Activated gamma-delta T cell treated with Interleukin-2 at 50 U/mL for 16 hours (primary cell): ENCODE measurements around the gene SDK2.
A peak's percentile ranks its signal among the peaks of the same experiment; 100 is the strongest.

Source experiments
- DNase-seq: peaks from one replicate; pipeline ENCODE4 v3.0.0-alpha.2; 2020

The SDK2 gene

GRCh38 chr17:73652886-73653480 lies 8.7 kb upstream of the SDK2 start:
- DNase-seq, result no peak

- no peak for DNase-seq
Measured at GRCh38 chr17:73650617-73651200, 6.5 kb upstream of the SDK2 start.

GRCh38 chr17:73650140-73650539 lies 5.9 kb upstream of the SDK2 start:
- no peak for DNase-seq

- DNase-seq, result no peak
Measured at GRCh38 chr17:73648974-73649373, 4.7 kb upstream of the SDK2 start.

GRCh38 chr17:73648543-73648820 lies 4.2 kb upstream of the SDK2 start:
- DNase-seq, result no peak

- no peak for DNase-seq
Measured at GRCh38 chr17:73647772-73648542, 3.7 kb upstream of the SDK2 start.

GRCh38 chr17:73647301-73647695 lies 3.1 kb upstream of the SDK2 start:
- no peak for DNase-seq

- peak; percentile 25 for DNase-seq
Measured at GRCh38 chr17:73646409-73647300, 2.4 kb upstream of the SDK2 start.

GRCh38 chr17:73645050-73645871 lies 1.0 kb upstream of the SDK2 start:
- peak; percentile 37 for DNase-seq

GRCh38 chr17:73643852-73644144 lies 447 bp downstream of the SDK2 start:
- DNase-seq, result no peak

- peak; percentile 22 for DNase-seq
Measured at GRCh38 chr17:73643001-73643851, 1.0 kb downstream of the SDK2 start.

GRCh38 chr17:73642659-73643000 lies 1.6 kb downstream of the SDK2 start:
- DNase-seq, result no peak

GRCh38 chr17:73641826-73642600 lies 2.2 kb downstream of the SDK2 start:
- no peak for DNase-seq

- no peak for DNase-seq
Measured at GRCh38 chr17:73640691-73641090, 3.6 kb downstream of the SDK2 start.

- DNase-seq, result no peak
Measured at GRCh38 chr17:73639932-73640331, 4.3 kb downstream of the SDK2 start.

- no peak for DNase-seq
Measured at GRCh38 chr17:73639322-73639721, 4.9 kb downstream of the SDK2 start.

GRCh38 chr17:73638556-73638955 lies 5.7 kb downstream of the SDK2 start:
- no peak for DNase-seq

GRCh38 chr17:73637866-73638265 lies 6.4 kb downstream of the SDK2 start:
- DNase-seq, result no peak

GRCh38 chr17:73635101-73635817 lies 9.0 kb downstream of the SDK2 start:
- no peak for DNase-seq

GRCh38 chr17:73634629-73635028 lies 9.6 kb downstream of the SDK2 start:
- no peak for DNase-seq

GRCh38 chr17:73633736-73634135 lies 10.5 kb downstream of the SDK2 start:
- no peak for DNase-seq
